Stimulated activated CD4-positive, alpha-beta T cell treated with anti-CD3 and anti-CD28 coated beads, Interleukin-12 subunit alpha, Interleukin-12 subunit beta, amount 100 ng/mL, for 48 hours (primary cell): Measurements from ENCODE around the gene RGS14.
A peak's percentile ranks its signal among the peaks of the same experiment; 100 is the strongest.
"Not testable (repeated sequence)": the region's sequence is repeated elsewhere in the genome, so short reads cannot be mapped to it uniquely, and the experiment has no call there.

Source experiments
- DNase-seq, 3 donors: peaks; one replicate each; pipeline ENCODE4 v3.0.0-alpha.2; 2020; ENCODE audit warnings: low read depth in 2 of 3, low spot score in 1 of 3

RGS14 gene

GRCh38 chr5:177346820-177347219 lies 10.9 kb upstream of the RGS14 start:
- DNase-seq: no peak

DNA sequence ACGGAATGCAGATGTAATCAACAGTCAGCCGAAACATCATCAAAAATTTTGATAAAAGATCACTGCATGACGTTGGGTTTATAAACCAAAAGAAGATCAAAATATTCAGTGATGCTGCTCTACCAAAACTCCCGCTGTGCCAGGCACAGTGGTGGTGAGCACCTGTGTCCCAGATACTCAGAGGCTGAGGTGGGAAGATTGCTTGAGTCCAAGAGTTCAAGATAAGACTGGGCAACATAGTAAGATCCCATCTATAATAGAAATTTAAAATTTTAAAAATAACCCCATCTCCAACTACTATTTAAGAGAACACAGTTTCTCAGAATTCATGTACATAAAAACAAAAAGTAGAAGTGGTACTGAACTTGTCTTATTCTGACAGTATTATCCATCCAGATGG lies 10.0 kb upstream of the RGS14 start:
- no peak for DNase-seq

DNA sequence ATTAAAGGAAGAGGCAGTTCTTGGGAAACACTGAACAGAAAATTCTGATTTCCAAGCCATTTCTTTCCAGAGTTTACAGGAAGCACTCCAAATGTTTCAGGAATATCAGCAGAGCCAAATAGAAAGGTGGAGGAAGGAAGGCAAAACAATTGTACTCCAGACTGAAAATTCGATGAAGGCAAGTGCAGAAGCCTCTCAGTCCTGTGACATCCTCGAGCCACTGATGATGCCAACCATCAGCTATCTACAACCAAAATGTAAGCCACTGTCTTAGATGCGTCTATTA lies 8.4 kb upstream of the RGS14 start:
- no peak for DNase-seq

- DNase-seq: no peak
Observed at GRCh38 chr5:177349762-177350161, 8.0 kb upstream of the RGS14 start.

DNA sequence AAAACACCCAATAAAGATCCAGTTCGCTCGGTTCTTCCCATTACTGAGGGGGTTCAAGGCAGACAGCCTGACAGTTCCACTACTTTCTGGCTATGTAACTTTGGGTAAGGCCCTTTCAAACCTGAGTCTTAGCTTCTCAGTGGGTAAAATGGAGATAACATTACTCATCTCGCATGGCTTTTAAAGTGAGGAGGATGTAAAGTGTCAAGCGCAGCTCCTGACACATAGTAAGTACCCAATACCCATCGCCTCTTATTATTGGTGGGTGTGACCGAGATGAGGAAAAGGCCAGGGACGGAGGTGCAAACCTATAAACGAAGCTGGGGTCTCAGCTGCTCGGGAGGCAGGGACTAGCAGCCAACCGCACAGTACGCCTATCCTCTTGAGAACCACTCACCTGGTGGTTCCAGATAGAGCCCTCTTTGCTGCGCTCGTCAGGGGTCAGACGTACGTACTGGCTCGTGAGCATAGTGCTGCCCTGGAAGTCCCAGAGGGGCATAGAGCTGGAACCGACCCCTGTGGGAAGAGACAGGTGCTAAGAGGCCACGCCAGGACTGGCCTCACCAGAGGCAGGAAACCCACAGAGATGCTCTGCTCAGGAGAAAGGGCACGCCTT lies 6.8 kb upstream of the RGS14 start:
- DNase-seq: no peak

- DNase-seq: peak; percentile 84 to 90 (median 87)
Observed at GRCh38 chr5:177351392-177352329, 6.1 kb upstream of the RGS14 start, which contains the start of gene LMAN2. LMAN2 (minus strand) TSS chr5:177351668; CDS start chr5:177351647, 21 bp downstream.

DNA sequence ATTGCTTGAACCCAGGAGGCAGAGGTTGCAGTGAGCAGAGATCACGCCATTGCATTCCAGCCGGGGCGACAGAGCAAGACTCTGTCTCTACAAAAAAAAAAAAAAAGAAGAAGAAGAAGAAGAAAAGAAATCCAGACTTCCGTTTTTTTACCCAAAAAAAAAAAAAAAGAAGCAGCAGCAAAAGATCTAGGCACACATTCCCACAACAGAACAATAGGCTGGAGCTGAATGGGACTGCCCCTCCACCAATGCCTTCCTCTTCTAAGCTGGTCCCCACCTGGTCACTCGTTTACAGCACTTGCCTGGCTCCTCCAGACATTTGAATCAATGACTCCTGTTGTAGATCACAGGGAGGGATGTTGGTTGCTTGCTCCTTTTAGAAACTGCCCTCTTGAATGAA lies 4.6 kb upstream of the RGS14 start:
- DNase-seq: no peak

GRCh38 chr5:177354256-177354655 lies 3.5 kb upstream of the RGS14 start:
- no peak for DNase-seq

DNA sequence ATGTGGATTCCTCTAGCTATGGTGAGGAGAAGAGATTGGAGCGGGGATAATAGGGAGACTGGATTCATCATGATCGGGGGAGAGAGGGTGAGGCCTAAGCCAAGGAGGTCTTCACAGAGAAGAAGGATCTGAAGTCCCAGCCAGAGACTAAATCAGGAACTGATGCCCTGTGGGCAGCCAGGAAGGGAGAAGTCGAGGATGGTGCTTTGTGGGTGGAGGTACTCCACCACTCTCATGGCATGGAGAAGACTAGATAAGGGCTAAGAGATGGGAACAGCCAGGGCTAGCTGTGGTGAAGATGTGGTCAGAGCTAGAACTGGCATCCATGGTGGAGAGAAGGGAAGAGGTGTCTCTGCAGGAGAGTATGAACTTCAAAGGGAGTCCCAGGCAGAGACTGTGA lies 3.0 kb upstream of the RGS14 start:
- no peak for DNase-seq

DNA sequence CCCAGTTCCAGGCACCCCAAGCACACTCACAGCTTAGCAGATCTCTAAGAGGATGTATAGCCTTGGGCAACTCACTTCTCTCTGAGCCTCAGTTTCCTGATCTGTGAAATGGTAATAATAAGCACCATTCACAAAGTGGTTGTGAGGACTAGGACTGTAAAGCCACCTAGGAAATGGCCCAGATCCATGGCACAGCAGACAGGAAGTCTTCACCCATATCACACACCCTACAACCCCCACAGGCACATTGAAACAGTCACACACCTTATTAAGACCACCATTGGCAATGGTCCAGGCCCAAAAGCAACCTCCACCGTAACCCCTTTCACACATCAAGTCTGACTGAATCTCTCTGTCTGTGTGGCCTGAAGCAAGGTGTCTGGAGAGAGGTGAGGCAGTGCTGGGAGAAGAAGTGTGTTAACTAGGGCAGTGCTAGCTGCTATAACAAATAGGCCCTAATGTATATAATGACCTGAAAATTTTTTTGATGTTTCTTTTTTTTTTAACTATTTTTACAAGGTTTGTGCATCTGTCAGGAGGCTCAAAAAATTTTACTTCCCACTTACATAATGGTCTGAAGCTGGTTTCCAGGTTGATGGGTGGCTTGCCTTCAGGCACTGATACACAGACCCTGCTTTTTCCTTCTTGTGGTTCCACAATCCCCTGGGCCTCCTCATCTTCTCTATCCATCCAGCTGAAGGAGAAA lies 2.4 kb upstream of the RGS14 start:
- DNase-seq: no peak

DNA sequence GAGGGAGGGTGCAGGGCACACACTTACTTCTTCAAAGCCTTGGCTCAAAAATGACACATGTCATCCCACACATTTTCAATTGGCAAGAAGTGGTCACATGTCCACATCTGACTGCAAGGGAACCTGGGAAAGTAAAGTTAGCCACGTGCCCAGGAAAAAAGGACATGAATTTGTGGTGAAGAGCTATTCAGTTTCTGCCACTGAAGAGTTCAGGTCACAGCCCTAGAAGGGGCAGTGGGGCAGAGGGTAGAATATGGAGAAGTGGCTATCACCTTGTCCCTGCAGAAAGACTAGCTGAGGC lies 1.9 kb upstream of the RGS14 start:
- DNase-seq: no peak

DNA sequence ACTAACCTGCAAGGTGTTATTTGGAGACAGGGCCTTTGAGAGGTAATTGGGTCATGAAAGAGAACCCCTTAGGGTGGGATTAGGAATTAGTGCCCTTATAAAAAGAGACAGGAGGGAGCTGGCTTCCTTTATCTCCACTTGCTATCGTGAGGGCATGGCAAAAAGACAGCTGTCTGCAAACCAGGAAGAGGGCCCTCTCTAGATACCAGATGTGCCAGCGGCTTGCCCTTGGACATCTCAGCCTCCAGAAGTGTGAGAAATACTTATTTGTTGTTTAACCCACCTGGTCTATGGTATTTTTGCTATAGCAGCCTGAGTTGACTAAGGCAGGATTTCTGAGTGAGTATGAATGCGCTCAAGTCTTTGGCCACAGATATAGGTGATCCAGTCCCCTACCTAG lies 978 bp upstream of the RGS14 start:
- no peak for DNase-seq

DNA sequence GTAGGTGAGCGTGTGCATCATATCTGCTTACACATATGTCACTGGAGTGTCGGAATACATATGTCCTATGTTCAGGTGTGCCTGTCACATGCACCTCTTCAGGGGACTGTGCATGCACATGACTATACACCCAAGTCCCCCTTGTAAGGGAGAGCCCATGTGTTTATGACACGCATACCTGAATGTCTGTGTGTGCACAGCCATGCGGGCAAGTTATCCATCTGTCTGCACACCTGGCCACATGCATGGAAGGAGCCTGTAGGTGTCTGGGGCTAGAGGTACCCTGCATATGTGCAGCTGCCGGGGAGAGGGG lies 622 bp upstream of the RGS14 start:
- no peak for DNase-seq

GRCh38 chr5:177358370-177358819 lies 671 bp downstream of the RGS14 start:
- no peak for DNase-seq

GRCh38 chr5:177359451-177359851 lies 1.7 kb downstream of the RGS14 start:
- no peak for DNase-seq

GRCh38 chr5:177359860-177360259 lies 2.1 kb downstream of the RGS14 start:
- DNase-seq: no peak

- DNase-seq: not testable (repeated sequence)
Observed at GRCh38 chr5:177360740-177361139, 3.0 kb downstream of the RGS14 start.

DNA sequence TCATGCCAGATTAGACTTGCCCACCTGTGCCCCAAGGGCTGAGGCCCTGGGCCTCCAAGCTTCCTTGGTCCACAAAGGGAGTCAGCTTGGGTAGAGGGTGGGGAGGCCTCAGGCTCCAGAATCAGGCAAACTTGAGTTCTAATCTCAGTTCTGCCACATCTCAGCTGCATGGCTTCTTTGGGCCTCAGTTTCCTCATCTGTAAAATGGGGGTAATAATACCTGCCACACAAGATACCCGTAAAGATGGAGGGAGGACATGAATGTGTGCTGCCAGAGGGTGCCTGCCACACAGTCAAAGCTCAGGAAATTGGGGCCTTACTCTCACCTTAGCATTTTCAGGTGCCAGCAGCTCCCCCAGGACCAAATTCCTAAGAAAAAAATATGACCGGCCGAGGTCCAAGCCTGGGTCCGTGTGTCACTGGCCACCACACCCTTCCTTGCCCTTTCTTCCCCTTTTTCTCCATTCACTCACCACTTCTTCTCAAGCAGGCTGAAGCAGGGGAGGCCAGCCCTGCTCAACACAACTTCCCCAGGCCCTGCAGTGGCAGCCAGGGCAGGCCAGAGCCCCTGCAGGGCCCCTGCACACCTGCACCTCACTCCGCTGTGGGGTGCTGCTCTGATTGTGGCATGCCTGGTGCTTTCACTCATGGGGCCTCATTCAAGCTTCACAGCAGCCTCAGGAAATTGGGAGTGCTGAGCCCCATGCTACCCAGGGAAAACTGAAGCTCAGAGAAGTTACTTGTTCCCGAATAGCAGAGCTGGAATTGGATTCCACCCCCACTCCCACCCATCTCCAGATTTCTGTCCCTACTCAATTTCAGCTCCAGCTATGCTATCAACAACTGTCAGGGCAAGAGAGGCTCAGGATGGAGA lies 3.9 kb downstream of the RGS14 start:
- no peak for DNase-seq

DNA sequence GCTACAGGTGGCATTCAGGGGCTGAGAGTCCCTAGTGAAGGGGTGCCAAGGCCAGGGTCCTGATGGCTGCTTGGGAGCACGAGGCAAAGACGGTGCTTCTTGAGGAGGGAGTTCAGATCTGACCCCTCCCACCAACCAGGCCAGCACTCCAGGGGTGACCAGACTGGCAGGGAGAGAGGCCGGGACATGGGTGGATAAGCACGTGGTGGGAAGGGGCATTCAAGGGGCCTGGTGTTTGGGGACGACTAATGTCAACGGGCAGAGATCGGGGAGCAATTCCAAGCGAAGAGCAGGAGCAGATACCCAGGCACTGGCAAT lies 4.5 kb downstream of the RGS14 start:
- no peak for DNase-seq

- DNase-seq: peak; percentile 52 to 66 (median 54)
Observed at GRCh38 chr5:177362610-177363507, 5.1 kb downstream of the RGS14 start.

GRCh38 chr5:177363565-177363964 lies 5.8 kb downstream of the RGS14 start:
- no peak for DNase-seq
